Endodermal cell (in vitro differentiated cells): ENCODE data around the gene LBHD1. TPM values are rescaled to one million over a fixed set of nuclear protein-coding genes. Genes with fewer than 3 reads are reported as not detected.
"Not testable (repeated sequence)": the region's sequence is repeated elsewhere in the genome, so short reads cannot be mapped to it uniquely, and the experiment has no call there.

Experiments used
- DNase-seq: peaks from one replicate; pipeline ENCODE4 v3.0.0-alpha.2; 2017
- H3K27ac ChIP-seq: 2 replicates; pipeline ENCODE4 v1.5.1; 2013; ENCODE audit warnings: mild to moderate bottlenecking, low read depth, low read length, moderate library complexity
- H3K27me3 ChIP-seq: 2 replicates; pipeline ENCODE4 v1.6.1; 2013; ENCODE audit warnings: mild to moderate bottlenecking, low read length, moderate library complexity; ENCODE audit not compliant: insufficient read depth, control insufficient read depth, poor library complexity, severe bottlenecking
- H3K36me3 ChIP-seq: 2 replicates; pipeline ENCODE4 v1.7.0; 2013; ENCODE audit warnings: mild to moderate bottlenecking, low read length, moderate library complexity; ENCODE audit not compliant: control insufficient read depth, insufficient read depth
- H3K4me1 ChIP-seq: one replicate; pipeline ENCODE4 v1.7.0; 2013; ENCODE audit warnings: low read length; ENCODE audit not compliant: control insufficient read depth, insufficient read depth
- H3K4me3 ChIP-seq: 2 replicates; pipeline ENCODE4 v1.5.1; 2013; ENCODE audit warnings: mild to moderate bottlenecking, low read length, moderate library complexity
- H3K9ac ChIP-seq: 2 replicates; pipeline ENCODE4 v1.6.1; 2013; ENCODE audit warnings: mild to moderate bottlenecking, low read length, moderate library complexity; ENCODE audit not compliant: poor library complexity, severe bottlenecking; ENCODE audit errors: extremely low read depth
- H3K9me3 ChIP-seq: 2 replicates; pipeline ENCODE4 v1.6.1; 2013; ENCODE audit warnings: mild to moderate bottlenecking, low read length, moderate library complexity; ENCODE audit not compliant: control insufficient read depth
- H3K27ac Mint-ChIP-seq: 2 replicates; pipeline ENCODE4 v1.8.0; 2020; ENCODE audit warnings: mixed read lengths
- H3K27me3 Mint-ChIP-seq: 2 replicates; pipeline ENCODE4 v1.8.0; 2021; ENCODE audit warnings: mild to moderate bottlenecking, mixed read lengths; ENCODE audit not compliant: insufficient read depth
- H3K36me3 Mint-ChIP-seq: 2 replicates; pipeline ENCODE4 v1.8.0; 2020; ENCODE audit warnings: low read depth, mixed read lengths
- H3K4me1 Mint-ChIP-seq: 2 replicates; pipeline ENCODE4 v1.8.0; 2020; ENCODE audit warnings: mixed read lengths
- H3K4me3 Mint-ChIP-seq: 2 replicates; pipeline ENCODE4 v1.8.0; 2020; ENCODE audit warnings: mild to moderate bottlenecking, moderate library complexity, mixed read lengths
- H3K9me3 Mint-ChIP-seq: 2 replicates; pipeline ENCODE4 v1.8.0; 2020; ENCODE audit warnings: mild to moderate bottlenecking, mixed read lengths
- CTCF ChIP-seq: fragments of 200-600 bp; sonication (generic); conservative IDR thresholded peaks from 2 replicates; pipeline ENCODE4 v1.5.0; 2021; ENCODE audit warnings: antibody characterized with exemption, mild to moderate bottlenecking
- WGBS, 2 experiments: methylation state at CpG; one replicate each; pipeline versions ENCODE4 v1.1.5 to v1.1.7; 2013; ENCODE audit warnings: missing lambda C conversion rate in 2 of 2, mixed read lengths in 1 of 2; ENCODE audit not compliant: insufficient coverage in 1 of 2, insufficient read length in 1 of 2; 5-methylcytosine and 5-hydroxymethylcytosine counted together
- total RNA-seq, 2 donors: library from RNA; stranded (reverse); fragmentation: NEBNext Ultra II Directional in 1 of 2; extraction: Animal tissue kit (Norgen Biotek cat#: 25700) in 1 of 2; gene quantifications; 2 replicates in 1 of 2; 3 replicates in 1 of 2; pipeline ENCODE4 v1.2.1, GENCODE V29; 2021

LBHD1 gene
- total RNA-seq, 2 donors from 2014 or later: 7.5 to 14.1 TPM

DNA sequence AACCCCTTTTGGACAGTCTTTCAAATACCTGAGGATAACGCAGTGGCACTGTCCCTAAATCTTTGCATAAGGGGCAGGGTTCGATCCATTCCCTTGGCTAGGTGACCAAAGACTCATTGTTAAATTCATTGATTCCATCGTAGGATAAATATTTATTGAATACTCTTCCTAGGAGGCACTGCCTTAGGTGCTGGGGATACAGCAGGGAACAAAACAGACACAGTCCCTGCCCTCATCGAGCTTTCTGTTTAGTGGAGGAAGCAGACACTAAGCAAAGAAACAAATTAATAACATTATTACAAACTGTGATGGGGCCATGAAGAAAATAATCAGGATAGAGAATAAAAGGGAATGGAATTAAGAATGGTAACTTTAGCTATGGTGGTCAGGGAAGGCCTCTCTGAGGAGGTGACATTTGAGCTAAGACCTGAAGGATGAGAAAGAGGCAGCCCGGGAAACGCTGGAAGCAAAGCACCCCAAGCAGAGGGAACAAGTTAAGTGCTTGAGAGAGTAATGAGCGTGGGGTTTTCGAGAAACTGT, 51.0 kb downstream of the LBHD1 start:
- peak overlapping the region; percentile 89 for H3K27ac Mint-ChIP-seq
- H3K4me3 Mint-ChIP-seq: peak overlapping the region; percentile 77
- peak overlapping the region; percentile 74 for H3K27ac ChIP-seq

DNA sequence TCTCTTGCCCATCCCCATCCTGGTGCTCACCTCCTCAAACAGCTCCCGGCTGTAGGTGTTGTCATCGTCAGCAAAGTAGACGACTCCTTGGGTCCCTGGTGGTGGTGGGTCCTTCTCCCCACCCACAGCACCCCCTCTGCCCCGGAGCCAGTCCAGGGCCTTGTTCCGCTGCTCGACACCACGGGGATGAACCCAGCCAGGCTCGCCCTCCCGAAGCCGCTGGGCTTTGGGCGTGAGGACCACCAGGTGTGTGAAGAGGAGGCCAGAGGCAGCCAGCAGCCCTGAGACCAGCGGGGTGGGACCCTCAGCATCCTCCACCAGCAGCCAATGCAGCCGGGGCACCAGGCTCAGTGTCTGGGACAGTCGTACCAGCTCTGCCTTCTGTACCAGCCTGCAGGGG, 55.1 kb downstream of the LBHD1 start:
- 89 to 90% methylated on average over 2 to 8 of the region's 14 CpGs for WGBS, 2 experiments
- not testable (repeated sequence) for H3K4me3 Mint-ChIP-seq, H3K9ac ChIP-seq

More for the DNA sequence above, 51.0 kb downstream of the LBHD1 start:
- TF ChIP-seq CTCF: no peak
- Mint-ChIP-seq H3K27me3 (no peaks in the 10 kb centered on the region), H3K4me1 (peaks cover 13% of the 10 kb centered on the region), H3K36me3 (peaks cover 30% of the 10 kb centered on the region), H3K9me3 (no peaks in the 10 kb centered on the region)
- Histone ChIP-seq H3K4me1 (no peaks in the 10 kb centered on the region), H3K27me3 (no peaks in the 10 kb centered on the region), H3K36me3 (peaks cover 18% of the 10 kb centered on the region), H3K9me3 (no peaks in the 10 kb centered on the region), H3K4me3 (peak overlapping the region; percentile 91), H3K9ac (peak overlapping the region; percentile 68)
- 37 to 38% methylated on average over 7 of the region's 8 CpGs for WGBS, 2 experiments
- DNase-seq: no peak

GRCh38 chr11:62615521-62615920, 56.5 kb downstream of the LBHD1 start:
- peaks cover 22% of the 10 kb centered on the region for H3K4me1 Mint-ChIP-seq
- Histone ChIP-seq H3K36me3 (no peaks in the 10 kb centered on the region), H3K27me3 (no peaks in the 10 kb centered on the region), H3K9ac (no peak overlapping the region), H3K9me3 (no peaks in the 10 kb centered on the region), H3K4me1 (peaks cover 7% of the 10 kb centered on the region), H3K27ac (no peak overlapping the region), H3K4me3 (no peak overlapping the region)
- H3K4me3 Mint-ChIP-seq: no peak overlapping the region
- no peaks in the 10 kb centered on the region for H3K27me3 Mint-ChIP-seq
- peaks cover 11% of the 10 kb centered on the region for H3K36me3 Mint-ChIP-seq
- no peak for DNase-seq
- H3K9me3 Mint-ChIP-seq: no peaks in the 10 kb centered on the region
- WGBS, 2 experiments: 91 to 98% methylated on average over 5 to 7 of the region's 7 CpGs
- TF ChIP-seq CTCF: no peak
- H3K27ac Mint-ChIP-seq: no peak overlapping the region

More for the DNA sequence above, 55.1 kb downstream of the LBHD1 start:
- not testable (repeated sequence) for H3K27ac Mint-ChIP-seq, H3K27ac ChIP-seq, DNase-seq, H3K27me3 Mint-ChIP-seq, H3K27me3 ChIP-seq, H3K9me3 ChIP-seq, H3K36me3 ChIP-seq, H3K4me3 ChIP-seq, H3K4me1 ChIP-seq, H3K9me3 Mint-ChIP-seq
- Mint-ChIP-seq H3K4me1 (peaks cover 21% of the 10 kb centered on the region), H3K36me3 (peaks cover 11% of the 10 kb centered on the region)

- Histone ChIP-seq H3K27ac (no peak overlapping the region), H3K9me3 (no peaks in the 10 kb centered on the region), H3K27me3 (no peaks in the 10 kb centered on the region), H3K4me3 (no peak overlapping the region), H3K36me3 (no peaks in the 10 kb centered on the region), H3K9ac (no peak overlapping the region), H3K4me1 (peaks cover 7% of the 10 kb centered on the region)
- Mint-ChIP-seq H3K27ac (peak overlapping the region; percentile 91), H3K27me3 (no peaks in the 10 kb centered on the region), H3K9me3 (no peaks in the 10 kb centered on the region), H3K4me3 (no peak overlapping the region), H3K36me3 (peaks cover 14% of the 10 kb centered on the region), H3K4me1 (peaks cover 22% of the 10 kb centered on the region)
- 66 to 85% methylated on average over 6 to 8 of the region's 8 CpGs for WGBS, 2 experiments
- TF ChIP-seq CTCF: no peak
- peak; percentile 89 for DNase-seq
Observed at GRCh38 chr11:62614275-62614674, 57.8 kb downstream of the LBHD1 start.
